Liver (tissue), 9 donors: ENCODE data around the gene SLC35A3. TPM values are rescaled to one million over a fixed set of nuclear protein-coding genes. Genes with fewer than 3 reads are reported as not detected.

Source experiments
- DNase-seq: peaks from one replicate; pipeline ENCODE4 v3.0.0-alpha.2; 2017; ENCODE audit warnings: low spot score
- H3K27ac ChIP-seq, 2 donors: one replicate each; pipeline ENCODE4 v1.7.0; 2013; ENCODE audit warnings: inconsistent platforms in 2 of 2, low read length in 2 of 2, control low read depth in 1 of 2, low read depth in 1 of 2, mild to moderate bottlenecking in 1 of 2
- H3K27me3 ChIP-seq, 4 donors: one replicate each; pipeline versions ENCODE4 v1.6.1 to v1.7.0; 2013; ENCODE audit warnings: low read length in 3 of 4, inconsistent platforms in 1 of 4, mild to moderate bottlenecking in 1 of 4, moderate library complexity in 1 of 4; ENCODE audit not compliant: control insufficient read depth in 4 of 4, insufficient read depth in 4 of 4
- H3K36me3 ChIP-seq, 4 donors: one replicate each; pipeline versions ENCODE4 v1.6.1 to v1.7.0; 2013; ENCODE audit warnings: low read length in 3 of 4, mild to moderate bottlenecking in 3 of 4, low read depth in 1 of 4, moderate library complexity in 1 of 4; ENCODE audit not compliant: control insufficient read depth in 4 of 4, insufficient read depth in 3 of 4
- H3K4me1 ChIP-seq, 4 donors: one replicate each; pipeline versions ENCODE4 v1.6.1 to v1.7.0; 2013; ENCODE audit warnings: low read length in 3 of 4, mild to moderate bottlenecking in 3 of 4, moderate library complexity in 1 of 4; ENCODE audit not compliant: control insufficient read depth in 4 of 4, insufficient read depth in 4 of 4
- H3K4me3 ChIP-seq, 3 donors: one replicate each; pipeline versions ENCODE4 v1.6.1 to v1.7.0; 2013; ENCODE audit warnings: low read length in 3 of 3, control low read depth in 1 of 3, low read depth in 1 of 3, mild to moderate bottlenecking in 1 of 3
- H3K9ac ChIP-seq, 2 donors: one replicate each; pipeline ENCODE4 v1.7.0; 2013; ENCODE audit warnings: low read length in 2 of 2, mild to moderate bottlenecking in 2 of 2, moderate library complexity in 2 of 2, control low read depth in 1 of 2, low read depth in 1 of 2
- H3K9me3 ChIP-seq, 4 donors: one replicate each; pipeline versions ENCODE4 v1.6.1 to v1.7.0; 2013; ENCODE audit warnings: low read length in 3 of 4; ENCODE audit not compliant: control insufficient read depth in 4 of 4
- ATF3 ChIP-seq: IDR thresholded peaks from 2 replicates; pipeline ENCODE4 v1.6.1; 2016; ENCODE audit warnings: antibody characterized with exemption
- EGR1 ChIP-seq, 2 donors: IDR thresholded peaks; 2 replicates each; pipeline ENCODE4 v1.6.1; 2016 to 2018; ENCODE audit warnings: antibody characterized with exemption in 2 of 2, low read depth in 2 of 2
- FOXA1 ChIP-seq: IDR thresholded peaks from 2 replicates; pipeline ENCODE4 v1.6.1; 2016; ENCODE audit warnings: antibody characterized with exemption
- FOXA2 ChIP-seq: IDR thresholded peaks from 2 replicates; pipeline ENCODE4 v1.6.1; 2016; ENCODE audit warnings: antibody characterized with exemption
- GABPA ChIP-seq, 2 donors: IDR thresholded peaks in 1 of 2; conservative IDR thresholded peaks in 1 of 2; 2 replicates each; pipeline ENCODE4 v1.6.1; 2016; ENCODE audit warnings: antibody characterized with exemption in 2 of 2, mild to moderate bottlenecking in 1 of 2, moderate library complexity in 1 of 2
- HNF4A ChIP-seq, 2 donors: conservative IDR thresholded peaks; 2 replicates each; pipeline ENCODE4 v1.6.1; 2016; ENCODE audit warnings: antibody characterized with exemption in 2 of 2, mild to moderate bottlenecking in 2 of 2
- HNF4G ChIP-seq: IDR thresholded peaks from 2 replicates; pipeline ENCODE4 v1.6.1; 2016; ENCODE audit warnings: antibody characterized with exemption
- MAX ChIP-seq: IDR thresholded peaks from 2 replicates; pipeline ENCODE4 v1.6.1; 2016; ENCODE audit warnings: antibody characterized with exemption
- NR2F2 ChIP-seq: IDR thresholded peaks from 2 replicates; pipeline ENCODE4 v1.6.1; 2016; ENCODE audit warnings: antibody characterized with exemption
- RAD21 ChIP-seq, 2 donors: IDR thresholded peaks; 2 replicates each; pipeline ENCODE4 v1.6.1; 2016; ENCODE audit warnings: antibody characterized with exemption in 2 of 2, mild to moderate bottlenecking in 2 of 2
- REST ChIP-seq: IDR thresholded peaks from 2 replicates; pipeline ENCODE4 v1.6.1; 2016; ENCODE audit warnings: antibody characterized with exemption, mild to moderate bottlenecking
- RXRA ChIP-seq, 2 donors: IDR thresholded peaks; 2 replicates each; pipeline ENCODE4 v1.6.1; 2017 to 2018; ENCODE audit warnings: antibody characterized with exemption in 2 of 2, mild to moderate bottlenecking in 1 of 2
- SP1 ChIP-seq: IDR thresholded peaks from 2 replicates; pipeline ENCODE4 v1.6.1; 2018; ENCODE audit warnings: antibody characterized with exemption, mild to moderate bottlenecking
- TAF1 ChIP-seq: conservative IDR thresholded peaks from 2 replicates; pipeline ENCODE4 v1.6.1; 2016; ENCODE audit warnings: antibody characterized with exemption, mild to moderate bottlenecking
- YY1 ChIP-seq: IDR thresholded peaks from 2 replicates; pipeline ENCODE4 v1.6.1; 2016; ENCODE audit warnings: antibody characterized with exemption, mild to moderate bottlenecking
- WGBS: extraction: QIAGEN DNeasy Blood & Tissue Kit; methylation state at CpG from one replicate; pipeline ENCODE4 v1.1.7; 2013; 5-methylcytosine and 5-hydroxymethylcytosine counted together
- polyA plus RNA-seq, 2 donors: library from polyadenylated mRNA; stranded (reverse) in 1 of 2; unstranded in 1 of 2; fragments of 200-250 nt in 1 of 2; fragments of >200 nt in 1 of 2; fragmentation: Nextera tagmentation in 1 of 2; extraction: Ambion mirVana in 1 of 2; gene quantifications; one replicate each; pipeline versions ENCODE4 v1.2.1 to v1.2.3, GENCODE V29; 2013 to 2015
- total RNA-seq, 2 donors: library from RNA; depleted of rRNA; stranded (reverse); fragments of >200 nt; gene quantifications; one replicate each; pipeline ENCODE4 v1.2.3, GENCODE V29; 2014
- donor health status: healthy.
- donor health status: healthy.
- donor health status: healthy.
- donor health status: healthy.
- donor health status: healthy.

Gene SLC35A3
- total and polyA plus RNA-seq, 4 donors = 12.1 to 35.1 (median 14.4) TPM

GRCh38 chr1:100019220-100019619 is 49.4 kb downstream of the SLC35A3 start:
- no peaks in the 10 kb centered on the region for H3K27me3 ChIP-seq
- no peak overlapping the region for H3K27ac ChIP-seq
- peaks cover 0 to 3% (median 0%) of the 10 kb centered on the region in 4 donors for H3K4me1 ChIP-seq
- WGBS = 93% methylated on average over 1 of the region's 1 CpG
- H3K4me3 ChIP-seq = no peak overlapping the region
- peaks cover 0 to 2% (median under 1%) of the 10 kb centered on the region in 4 donors for H3K36me3 ChIP-seq
- DNase-seq = no peak
- TF ChIP-seq NR2F2 (no peak), YY1 (no peak), MAX (no peak), RXRA (IDR thresholded peaks at IDR 0.05) (no peak), FOXA2 (no peak), GABPA (IDR thresholded peaks at IDR 0.05 in 1 of 2, conservative IDR thresholded peaks at IDR 0.05 in 1 of 2) (no peak), RAD21 (IDR thresholded peaks at IDR 0.05) (no peak), EGR1 (IDR thresholded peaks at IDR 0.05; ENCODE audit: low read depth in 2 of 2) (no peak)
- H3K9me3 ChIP-seq = no peaks in the 10 kb centered on the region
- H3K9ac ChIP-seq = no peak overlapping the region

- no peak overlapping the region for H3K4me3 ChIP-seq
- H3K9me3 ChIP-seq = no peaks in the 10 kb centered on the region
- no peak for DNase-seq
- H3K27me3 ChIP-seq = no peaks in the 10 kb centered on the region
- no peak overlapping the region for H3K27ac ChIP-seq
- peaks cover 0 to 2% (median 0%) of the 10 kb centered on the region in 4 donors for H3K4me1 ChIP-seq
- H3K9ac ChIP-seq = no peak overlapping the region
- 98% methylated on average over 6 of the region's 6 CpGs for WGBS
- H3K36me3 ChIP-seq = peaks cover 0 to 3% (median 0%) of the 10 kb centered on the region in 4 donors
- TF ChIP-seq SP1 = no peak
Observed at GRCh38 chr1:100023482-100023881, 53.7 kb downstream of the SLC35A3 start.

- H3K36me3 ChIP-seq = peaks cover 0 to 1% (median 0%) of the 10 kb centered on the region in 4 donors
- peaks cover 0 to 2% (median 0%) of the 10 kb centered on the region in 4 donors for H3K4me1 ChIP-seq
- no peak overlapping the region for H3K9ac ChIP-seq
- no peak for DNase-seq
- 100% methylated on average over 1 of the region's 1 CpG for WGBS
- H3K27me3 ChIP-seq = no peaks in the 10 kb centered on the region
- TF ChIP-seq SP1 (no peak), FOXA1 (no peak), HNF4A (conservative IDR thresholded peaks at IDR 0.05) (peak in 1 of 2 donors; percentile 46), NR2F2 (no peak), HNF4G (no peak)
- H3K27ac ChIP-seq = no peak overlapping the region
- no peaks in the 10 kb centered on the region for H3K9me3 ChIP-seq
- H3K4me3 ChIP-seq = no peak overlapping the region
Observed at GRCh38 chr1:100027212-100027611, 57.4 kb downstream of the SLC35A3 start.

GRCh38 chr1:100028765-100029164 is 59.0 kb downstream of the SLC35A3 start:
- H3K36me3 ChIP-seq = peaks cover 0 to 1% (median 0%) of the 10 kb centered on the region in 4 donors
- no peak overlapping the region for H3K27ac ChIP-seq

More at GRCh38 chr1:100028765-100029164, 59.0 kb downstream of the SLC35A3 start:
- H3K27me3 ChIP-seq = no peaks in the 10 kb centered on the region
- no peak overlapping the region for H3K4me3 ChIP-seq
- WGBS = 92% methylated on average over 2 of the region's 2 CpGs
- peaks cover 0 to 2% (median 0%) of the 10 kb centered on the region in 4 donors for H3K4me1 ChIP-seq
- H3K9ac ChIP-seq = no peak overlapping the region
- no peaks in the 10 kb centered on the region for H3K9me3 ChIP-seq
- no peak for TF ChIP-seq SP1
- no peak for TF ChIP-seq YY1
- no peak for TF ChIP-seq RXRA (IDR thresholded peaks at IDR 0.05)
- no peak for TF ChIP-seq NR2F2
- TF ChIP-seq EGR1 (IDR thresholded peaks at IDR 0.05; ENCODE audit: low read depth in 2 of 2) = no peak
- no peak for TF ChIP-seq HNF4A (conservative IDR thresholded peaks at IDR 0.05)
- TF ChIP-seq FOXA1 = no peak
- TF ChIP-seq ATF3 = no peak
- no peak for TF ChIP-seq MAX
- no peak for TF ChIP-seq REST
- TF ChIP-seq GABPA (IDR thresholded peaks at IDR 0.05 in 1 of 2, conservative IDR thresholded peaks at IDR 0.05 in 1 of 2) = no peak
- no peak for TF ChIP-seq TAF1
- DNase-seq = no peak
